ENCODE results near the gene DOCK1. TPM values are rescaled to one million over a fixed set of nuclear protein-coding genes. Genes with fewer than 3 reads are reported as not detected.

The DOCK1 gene
- total and polyA plus RNA-seq, 2 donors (not counting 1 experiment from before 2014, with no cell fraction given): 20.5 to 91.0 TPM

DNA sequence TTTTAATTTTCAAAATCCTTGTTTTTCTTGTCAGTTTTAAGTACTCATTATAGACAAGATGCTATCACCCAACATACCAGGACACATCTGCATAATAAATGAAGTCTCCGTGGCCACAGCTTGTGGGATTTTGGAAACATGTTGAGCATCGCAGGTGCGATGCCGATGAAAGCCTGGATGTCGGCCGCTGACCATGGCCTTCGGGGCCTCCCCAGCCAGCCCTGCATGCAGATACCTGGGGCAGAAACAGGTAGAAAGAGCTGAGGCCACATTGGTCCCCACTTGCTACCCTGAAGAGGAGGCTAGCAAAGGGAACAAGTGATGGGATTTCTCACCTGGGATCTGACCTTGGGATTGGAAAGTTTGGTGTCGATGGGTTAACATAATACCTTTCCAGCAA, 123.8 kb downstream of the DOCK1 start:
- H3K27me3 ChIP-seq (ENCODE audit: control insufficient read depth, insufficient read depth, low read length): no peaks in the 10 kb centered on the region
- H3K9me3 ChIP-seq (ENCODE audit: control insufficient read depth, insufficient read depth, low read depth, low read length): no peaks in the 10 kb centered on the region
- H3K79me2 ChIP-seq (ENCODE audit: control insufficient read depth, insufficient read depth, low read length): no peaks in the 10 kb centered on the region
- no peak overlapping the region for H3K4me2 ChIP-seq (ENCODE audit: extremely low read depth, insufficient read depth, low read length)
- no peak overlapping the region for H2AFZ ChIP-seq (ENCODE audit: low read length)
- H3K9ac ChIP-seq (ENCODE audit: insufficient read depth, low read length): no peak overlapping the region
- H4K20me1 ChIP-seq (ENCODE audit: control insufficient read depth, extremely low read depth, insufficient read depth, low read length): no peaks in the 10 kb centered on the region
- H3K4me3 ChIP-seq (replicated peaks in 1 of 4; ENCODE audit: control extremely low read depth in 1 of 4, insufficient read depth in 1 of 4, low read depth in 3 of 4, low read length in 4 of 4): no peak overlapping the region
- DNase-seq (ENCODE audit: low read depth in 2 of 2): no peak
- no peak overlapping the region for H3K27ac ChIP-seq (ENCODE audit: insufficient read depth, low read length)
- peaks cover 18% of the 10 kb centered on the region for H3K36me3 ChIP-seq (ENCODE audit: control insufficient read depth, insufficient read depth, low read length)
- no peak for TF ChIP-seq EZH2 (IDR thresholded peaks at IDR 0.05; ENCODE audit: low read length, missing control alignments)
- TF ChIP-seq, protein P1, sequence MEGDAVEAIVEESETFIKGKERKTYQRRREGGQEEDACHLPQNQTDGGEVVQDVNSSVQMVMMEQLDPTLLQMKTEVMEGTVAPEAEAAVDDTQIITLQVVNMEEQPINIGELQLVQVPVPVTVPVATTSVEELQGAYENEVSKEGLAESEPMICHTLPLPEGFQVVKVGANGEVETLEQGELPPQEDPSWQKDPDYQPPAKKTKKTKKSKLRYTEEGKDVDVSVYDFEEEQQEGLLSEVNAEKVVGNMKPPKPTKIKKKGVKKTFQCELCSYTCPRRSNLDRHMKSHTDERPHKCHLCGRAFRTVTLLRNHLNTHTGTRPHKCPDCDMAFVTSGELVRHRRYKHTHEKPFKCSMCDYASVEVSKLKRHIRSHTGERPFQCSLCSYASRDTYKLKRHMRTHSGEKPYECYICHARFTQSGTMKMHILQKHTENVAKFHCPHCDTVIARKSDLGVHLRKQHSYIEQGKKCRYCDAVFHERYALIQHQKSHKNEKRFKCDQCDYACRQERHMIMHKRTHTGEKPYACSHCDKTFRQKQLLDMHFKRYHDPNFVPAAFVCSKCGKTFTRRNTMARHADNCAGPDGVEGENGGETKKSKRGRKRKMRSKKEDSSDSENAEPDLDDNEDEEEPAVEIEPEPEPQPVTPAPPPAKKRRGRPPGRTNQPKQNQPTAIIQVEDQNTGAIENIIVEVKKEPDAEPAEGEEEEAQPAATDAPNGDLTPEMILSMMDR (conservative IDR thresholded peaks at IDR 0.05 in 1 of 2, IDR thresholded peaks at IDR 0.05 in 1 of 2; ENCODE audit: low read depth in 1 of 2, low read length in 2 of 2): no peak
- peaks cover 3% of the 10 kb centered on the region for H3K4me1 ChIP-seq (ENCODE audit: control insufficient read depth, extremely low read depth, insufficient read depth, low read length)

- Histone ChIP-seq H3K4me3 (replicated peaks in 1 of 4; ENCODE audit: control extremely low read depth in 1 of 4, insufficient read depth in 1 of 4, low read depth in 3 of 4, low read length in 4 of 4) (no peak overlapping the region), H4K20me1 (ENCODE audit: control insufficient read depth, extremely low read depth, insufficient read depth, low read length) (no peaks in the 10 kb centered on the region), H3K27me3 (ENCODE audit: control insufficient read depth, insufficient read depth, low read length) (no peaks in the 10 kb centered on the region), H3K79me2 (ENCODE audit: control insufficient read depth, insufficient read depth, low read length) (no peaks in the 10 kb centered on the region), H3K9me3 (ENCODE audit: control insufficient read depth, insufficient read depth, low read depth, low read length) (no peaks in the 10 kb centered on the region), H3K36me3 (ENCODE audit: control insufficient read depth, insufficient read depth, low read length) (peaks cover 10% of the 10 kb centered on the region), H2AFZ (ENCODE audit: low read length) (no peak overlapping the region), H3K9ac (ENCODE audit: insufficient read depth, low read length) (no peak overlapping the region), H3K4me2 (ENCODE audit: extremely low read depth, insufficient read depth, low read length) (no peak overlapping the region), H3K4me1 (ENCODE audit: control insufficient read depth, extremely low read depth, insufficient read depth, low read length) (no peaks in the 10 kb centered on the region), H3K27ac (ENCODE audit: insufficient read depth, low read length) (no peak overlapping the region)
- no peak for DNase-seq (ENCODE audit: low read depth in 2 of 2)
- TF ChIP-seq, protein P1 (conservative IDR thresholded peaks at IDR 0.05 in 1 of 2, IDR thresholded peaks at IDR 0.05 in 1 of 2; ENCODE audit: low read depth in 1 of 2, low read length in 2 of 2): no peak
- no peak for TF ChIP-seq EZH2 (IDR thresholded peaks at IDR 0.05; ENCODE audit: low read length, missing control alignments)
These were observed 128.2 kb downstream of the DOCK1 start for GRCh38 chr10:127033216-127034033.

GRCh38 chr10:127034034-127034633, 128.9 kb downstream of the DOCK1 start:
- H3K27ac ChIP-seq (ENCODE audit: insufficient read depth, low read length): no peak overlapping the region
- H3K27me3 ChIP-seq (ENCODE audit: control insufficient read depth, insufficient read depth, low read length): no peaks in the 10 kb centered on the region
- H3K4me1 ChIP-seq (ENCODE audit: control insufficient read depth, extremely low read depth, insufficient read depth, low read length): no peaks in the 10 kb centered on the region
- H3K36me3 ChIP-seq (ENCODE audit: control insufficient read depth, insufficient read depth, low read length): peaks cover 10% of the 10 kb centered on the region
- TF ChIP-seq, protein P1 (conservative IDR thresholded peaks at IDR 0.05 in 1 of 2, IDR thresholded peaks at IDR 0.05 in 1 of 2; ENCODE audit: low read depth in 1 of 2, low read length in 2 of 2): no peak
- no peak for TF ChIP-seq EZH2 (IDR thresholded peaks at IDR 0.05; ENCODE audit: low read length, missing control alignments)
- no peak overlapping the region for H2AFZ ChIP-seq (ENCODE audit: low read length)
- H3K4me2 ChIP-seq (ENCODE audit: extremely low read depth, insufficient read depth, low read length): no peak overlapping the region
- no peaks in the 10 kb centered on the region for H4K20me1 ChIP-seq (ENCODE audit: control insufficient read depth, extremely low read depth, insufficient read depth, low read length)
- no peaks in the 10 kb centered on the region for H3K9me3 ChIP-seq (ENCODE audit: control insufficient read depth, insufficient read depth, low read depth, low read length)
- DNase-seq (ENCODE audit: low read depth in 2 of 2): no peak
- H3K4me3 ChIP-seq (replicated peaks in 1 of 4; ENCODE audit: control extremely low read depth in 1 of 4, insufficient read depth in 1 of 4, low read depth in 3 of 4, low read length in 4 of 4): no peak overlapping the region
- no peak overlapping the region for H3K9ac ChIP-seq (ENCODE audit: insufficient read depth, low read length)
- H3K79me2 ChIP-seq (ENCODE audit: control insufficient read depth, insufficient read depth, low read length): no peaks in the 10 kb centered on the region

All from fibroblast of lung (primary cell).